ENCODE measurements around the gene LGALS3BP. TPM values are rescaled to one million over a fixed set of nuclear protein-coding genes. Genes with fewer than 3 reads are reported as not detected.

The LGALS3BP gene
- total and polyA plus RNA-seq, 2 experiments from 2014 or later = 185 to 213 TPM

DNA sequence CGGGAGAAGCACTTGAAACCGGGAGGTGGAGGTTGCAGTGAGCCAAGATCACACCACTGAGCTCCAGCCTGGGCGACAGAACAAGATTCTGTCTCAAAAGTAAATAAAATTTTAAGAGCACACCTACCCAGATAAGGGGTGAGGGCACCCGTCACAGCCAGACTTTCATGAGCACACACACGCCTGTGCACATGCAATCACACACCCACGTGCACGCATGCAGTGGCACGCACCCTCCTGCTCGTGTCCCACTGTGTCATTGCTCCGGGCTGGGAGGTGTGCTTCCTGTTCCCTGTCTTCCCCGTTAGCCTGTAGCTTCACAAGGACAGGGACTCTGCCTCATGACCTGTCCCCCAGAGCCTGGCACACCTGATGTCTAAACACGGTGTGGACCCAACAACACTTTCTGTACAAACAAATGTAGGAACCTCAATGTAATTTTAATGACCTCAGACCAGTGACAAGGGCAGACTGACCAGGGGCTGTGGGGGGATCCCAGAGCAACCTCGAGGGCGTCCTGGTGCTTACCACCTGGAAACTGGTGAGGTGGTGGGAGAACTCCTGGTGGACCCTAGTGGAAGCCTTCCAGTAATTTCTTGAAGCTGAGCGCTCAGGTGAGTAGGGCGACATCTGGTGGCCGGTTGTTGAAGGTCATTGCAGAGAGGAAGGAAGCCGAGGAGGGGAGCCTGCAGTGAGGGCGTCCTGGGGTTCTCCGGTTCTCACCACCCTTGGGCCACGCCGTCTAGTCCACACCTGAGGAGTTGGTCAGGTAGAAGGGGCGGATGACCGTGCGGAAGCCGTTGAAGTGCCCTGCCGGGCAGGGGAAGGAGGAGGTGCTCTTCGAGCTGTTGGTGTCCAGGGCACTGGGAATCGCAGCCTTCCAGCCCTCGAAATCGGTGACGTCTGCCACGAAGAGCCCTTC, 8.6 kb downstream of the LGALS3BP start:
- Histone ChIP-seq H3K27ac (no peak overlapping the region), H3K36me3 (no peaks in the 10 kb centered on the region), H3K27me3 (no peaks in the 10 kb centered on the region), H3K9me3 (ENCODE audit: low read depth) (no peaks in the 10 kb centered on the region), H3K4me3 (no peak overlapping the region), H3K4me1 (ENCODE audit: low read depth) (peaks cover 4% of the 10 kb centered on the region)
- TF ChIP-seq CTCF (IDR thresholded peaks at IDR 0.05; ENCODE audit: low read depth, low read length) = peak; percentile 89
- DNase-seq (ENCODE audit: low read depth in 1 of 2, low spot score in 1 of 2) = peak; percentile 81 to 88

DNA sequence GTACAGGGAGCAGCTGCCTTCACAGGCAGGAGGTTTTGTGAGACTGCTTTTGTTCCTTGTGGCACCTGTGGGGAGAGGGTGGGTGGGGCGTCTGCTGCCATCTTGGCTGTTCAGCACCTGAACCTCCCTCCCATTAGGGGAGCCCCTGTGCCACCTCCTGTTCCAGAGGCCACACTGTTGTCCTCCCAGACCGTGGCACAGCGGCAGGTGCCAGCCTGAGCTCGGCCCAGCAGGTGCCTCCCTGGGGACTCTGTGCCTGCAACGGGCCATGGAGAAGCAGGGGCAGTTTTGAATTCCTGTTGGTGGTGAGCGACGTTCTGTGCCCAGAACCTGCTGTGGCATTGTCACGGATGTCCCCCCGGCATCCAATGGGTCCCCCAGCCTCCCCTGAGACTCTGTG, 9.9 kb downstream of the LGALS3BP start:
- no peak overlapping the region for H3K4me3 ChIP-seq
- H3K36me3 ChIP-seq = no peaks in the 10 kb centered on the region
- TF ChIP-seq CTCF (IDR thresholded peaks at IDR 0.05; ENCODE audit: low read depth, low read length) = no peak
- no peaks in the 10 kb centered on the region for H3K27me3 ChIP-seq
- no peak for DNase-seq (ENCODE audit: low read depth in 1 of 2, low spot score in 1 of 2)
- no peak overlapping the region for H3K27ac ChIP-seq
- H3K4me1 ChIP-seq (ENCODE audit: low read depth) = no peaks in the 10 kb centered on the region
- no peaks in the 10 kb centered on the region for H3K9me3 ChIP-seq (ENCODE audit: low read depth)

DNA sequence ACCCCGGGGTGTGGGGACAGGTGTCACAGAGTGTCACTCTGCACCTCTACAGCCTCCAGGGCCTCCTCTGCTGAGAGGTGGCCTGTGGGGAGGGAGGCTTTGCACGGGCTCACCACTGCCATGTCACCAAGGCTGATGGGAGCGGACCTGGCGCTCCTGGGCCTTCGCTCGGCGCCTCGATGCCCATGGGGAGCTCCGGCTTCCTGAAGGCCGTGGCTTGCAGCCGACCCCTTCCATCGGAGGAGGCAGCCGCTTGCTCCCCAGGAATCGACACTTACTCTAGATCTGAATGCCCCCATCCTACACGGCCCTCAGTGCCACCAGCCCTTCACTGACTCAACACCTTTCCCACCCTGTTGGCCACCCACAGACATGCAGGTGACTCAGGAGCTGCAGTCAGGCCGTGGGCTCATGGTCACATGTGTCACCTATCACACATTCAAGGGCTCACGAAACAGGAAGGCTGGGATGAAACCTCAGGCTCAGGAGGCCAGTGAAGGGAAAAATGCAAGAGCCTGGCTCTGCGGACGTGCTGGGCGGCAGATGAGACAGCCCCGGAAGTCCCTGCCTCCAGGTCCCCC, 11.9 kb downstream of the LGALS3BP start:
- DNase-seq (ENCODE audit: low read depth in 1 of 2, low spot score in 1 of 2) = no peak
- no peak overlapping the region for H3K27ac ChIP-seq
- H3K4me3 ChIP-seq = no peak overlapping the region
- H3K4me1 ChIP-seq (ENCODE audit: low read depth) = no peaks in the 10 kb centered on the region
- H3K9me3 ChIP-seq (ENCODE audit: low read depth) = no peaks in the 10 kb centered on the region
- no peaks in the 10 kb centered on the region for H3K27me3 ChIP-seq
- H3K36me3 ChIP-seq = no peaks in the 10 kb centered on the region
- no peak for TF ChIP-seq CTCF (IDR thresholded peaks at IDR 0.05; ENCODE audit: low read depth, low read length)

- DNase-seq (ENCODE audit: low read depth in 1 of 2, low spot score in 1 of 2) = no peak
- Histone ChIP-seq H3K4me1 (ENCODE audit: low read depth) (no peaks in the 10 kb centered on the region), H3K36me3 (no peaks in the 10 kb centered on the region), H3K27ac (no peak overlapping the region), H3K27me3 (no peaks in the 10 kb centered on the region), H3K4me3 (no peak overlapping the region), H3K9me3 (ENCODE audit: low read depth) (no peaks in the 10 kb centered on the region)
- no peak for TF ChIP-seq CTCF (IDR thresholded peaks at IDR 0.05; ENCODE audit: low read depth, low read length)
These were observed 12.7 kb downstream of the LGALS3BP start for GRCh38 chr17:78966910-78967600.

- H3K4me1 ChIP-seq (ENCODE audit: low read depth) = no peaks in the 10 kb centered on the region
- H3K27ac ChIP-seq = no peak overlapping the region
These were observed 13.5 kb downstream of the LGALS3BP start for GRCh38 chr17:78966123-78966813.

More at GRCh38 chr17:78966123-78966813, 13.5 kb downstream of the LGALS3BP start:
- no peak for DNase-seq (ENCODE audit: low read depth in 1 of 2, low spot score in 1 of 2)
- TF ChIP-seq CTCF (IDR thresholded peaks at IDR 0.05; ENCODE audit: low read depth, low read length) = no peak
- no peaks in the 10 kb centered on the region for H3K9me3 ChIP-seq (ENCODE audit: low read depth)
- no peaks in the 10 kb centered on the region for H3K36me3 ChIP-seq
- no peaks in the 10 kb centered on the region for H3K27me3 ChIP-seq
- H3K4me3 ChIP-seq = no peak overlapping the region

Measured in cardiac muscle cell (in vitro differentiated cells and primary cell).